Measurements from ENCODE around the gene GPR141.

- TF ChIP-seq CTCF (IDR thresholded peaks at IDR 0.05) = no peak
- no peak for TF ChIP-seq EP300 (IDR thresholded peaks at IDR 0.05)
- no peak for TF ChIP-seq POLR2A (IDR thresholded peaks at IDR 0.05)
Measured at GRCh38 chr7:37765872-37766525, 82.4 kb downstream of the GPR141 start.

Data from sigmoid colon (tissue), 4 donors.